H54 (cell line): ENCODE data around the gene RBMS3.

Experiments
- DNase-seq: peaks from one replicate; pipeline ENCODE4 v3.0.0; 2011; ENCODE audit warnings: low spot score, mixed read lengths; ENCODE audit not compliant: insufficient read length
- FAIRE-seq: peaks from 3 replicates; lab custom pipeline; 2011; peaks lifted over from hg19 to GRCh38; lab: Jason Lieb, UNC
- POLR2A ChIP-seq: IDR thresholded peaks from 2 replicates; pipeline ENCODE4 v1.6.1; 2011; ENCODE audit warnings: low read depth, mild to moderate bottlenecking, low read length

Gene RBMS3

GRCh38 chr3:29926378-29926777, 645.5 kb downstream of the RBMS3 start:
- no peak for DNase-seq
- TF ChIP-seq POLR2A = no peak
- FAIRE-seq = no peak

GRCh38 chr3:29932696-29933325, 651.9 kb downstream of the RBMS3 start:
- DNase-seq = no peak
- no peak for TF ChIP-seq POLR2A
- FAIRE-seq = no peak

- FAIRE-seq (no peak), DNase-seq (no peak)
- TF ChIP-seq POLR2A = no peak
These were observed 653.1 kb downstream of the RBMS3 start for GRCh38 chr3:29933802-29934490.

GRCh38 chr3:29934751-29935150, 653.9 kb downstream of the RBMS3 start:
- TF ChIP-seq POLR2A = no peak
- FAIRE-seq (no peak), DNase-seq (no peak)

GRCh38 chr3:29936054-29936453, 655.2 kb downstream of the RBMS3 start:
- no peak for DNase-seq
- FAIRE-seq = peak; percentile 62
- TF ChIP-seq POLR2A = no peak

GRCh38 chr3:29936766-29937165, 655.9 kb downstream of the RBMS3 start:
- peak; percentile 6 for FAIRE-seq
- TF ChIP-seq POLR2A = no peak
- DNase-seq = no peak

GRCh38 chr3:29937185-29937584, 656.3 kb downstream of the RBMS3 start:
- DNase-seq (no peak), FAIRE-seq (peak; percentile 57)
- TF ChIP-seq POLR2A = no peak

GRCh38 chr3:29940759-29941323, 660.0 kb downstream of the RBMS3 start:
- peak; percentile 48 for FAIRE-seq
- no peak for DNase-seq
- TF ChIP-seq POLR2A = no peak

- FAIRE-seq = no peak
- TF ChIP-seq POLR2A = no peak
- DNase-seq = no peak
These were observed 661.4 kb downstream of the RBMS3 start for GRCh38 chr3:29942297-29942696.

GRCh38 chr3:29949131-29949530, 668.3 kb downstream of the RBMS3 start:
- DNase-seq (no peak), FAIRE-seq (peak; percentile 36)
- no peak for TF ChIP-seq POLR2A

GRCh38 chr3:29949940-29950616, 669.2 kb downstream of the RBMS3 start:
- peak; percentile 11 for FAIRE-seq
- no peak for TF ChIP-seq POLR2A
- DNase-seq = no peak

GRCh38 chr3:29952431-29952830, 671.6 kb downstream of the RBMS3 start:
- DNase-seq (no peak), FAIRE-seq (no peak)
- no peak for TF ChIP-seq POLR2A

- no peak for DNase-seq
- FAIRE-seq = no peak
- no peak for TF ChIP-seq POLR2A
These were observed 674.5 kb downstream of the RBMS3 start for GRCh38 chr3:29955413-29955812.

GRCh38 chr3:29958816-29959215, 677.9 kb downstream of the RBMS3 start:
- no peak for TF ChIP-seq POLR2A
- FAIRE-seq = no peak

More at GRCh38 chr3:29958816-29959215, 677.9 kb downstream of the RBMS3 start:
- DNase-seq = no peak
